CD4-positive, alpha-beta T cell treated with Interleukin-10 for 1 hour (primary cell): ENCODE data around the gene PMFBP1.

Source experiments
- DNase-seq: peaks from one replicate; pipeline ENCODE4 v3.0.0-alpha.2; 2020

Gene PMFBP1

GRCh38 chr16:72179204-72179970 lies 7.4 kb upstream of the PMFBP1 start:
- DNase-seq = no peak

- DNase-seq = no peak
Measured at GRCh38 chr16:72174726-72175125, 2.8 kb upstream of the PMFBP1 start.

GRCh38 chr16:72173997-72174396 lies 2.0 kb upstream of the PMFBP1 start:
- DNase-seq = no peak

- DNase-seq = no peak
Measured at GRCh38 chr16:72171236-72171635, 719 bp downstream of the PMFBP1 start.

- no peak for DNase-seq
Measured at GRCh38 chr16:72169708-72170107, 2.2 kb downstream of the PMFBP1 start.

- DNase-seq = no peak
Measured at GRCh38 chr16:72168365-72168764, 3.6 kb downstream of the PMFBP1 start.

GRCh38 chr16:72166954-72167561 lies 4.9 kb downstream of the PMFBP1 start:
- no peak for DNase-seq

- DNase-seq = no peak
Measured at GRCh38 chr16:72166151-72166550, 5.8 kb downstream of the PMFBP1 start.

- no peak for DNase-seq
Measured at GRCh38 chr16:72164691-72165090, 7.3 kb downstream of the PMFBP1 start.

- no peak for DNase-seq
Measured at GRCh38 chr16:72162105-72162692, 9.8 kb downstream of the PMFBP1 start.

- no peak for DNase-seq
Measured at GRCh38 chr16:72159801-72160200, 12.2 kb downstream of the PMFBP1 start.

GRCh38 chr16:72159386-72159785 lies 12.6 kb downstream of the PMFBP1 start:
- no peak for DNase-seq

- DNase-seq = no peak
Measured at GRCh38 chr16:72149676-72150464, 22.1 kb downstream of the PMFBP1 start.

GRCh38 chr16:72142476-72142875 lies 29.5 kb downstream of the PMFBP1 start:
- DNase-seq = no peak

GRCh38 chr16:72139908-72140307 lies 32.0 kb downstream of the PMFBP1 start:
- no peak for DNase-seq

GRCh38 chr16:72138064-72138572 lies 33.8 kb downstream of the PMFBP1 start:
- DNase-seq = no peak

- DNase-seq = no peak
Measured at GRCh38 chr16:72137380-72138063, 34.4 kb downstream of the PMFBP1 start.

GRCh38 chr16:72134507-72134906 lies 37.4 kb downstream of the PMFBP1 start:
- DNase-seq = no peak

- DNase-seq = no peak
Measured at GRCh38 chr16:72132726-72133125, 39.2 kb downstream of the PMFBP1 start.

GRCh38 chr16:72131036-72131435 lies 40.9 kb downstream of the PMFBP1 start:
- DNase-seq = no peak

- no peak for DNase-seq
Measured at GRCh38 chr16:72129976-72130656, 41.8 kb downstream of the PMFBP1 start.

GRCh38 chr16:72128701-72129100 lies 43.3 kb downstream of the PMFBP1 start:
- DNase-seq = no peak
